Hypothalamus (tissue), 51 donors: ENCODE measurements around the gene CADM2.

Experiments used
- DNase-seq, 51 donors: peaks; one replicate each; lab custom pipeline; 2025; lab: John Stamatoyannopoulos, UW

CADM2 gene

DNA sequence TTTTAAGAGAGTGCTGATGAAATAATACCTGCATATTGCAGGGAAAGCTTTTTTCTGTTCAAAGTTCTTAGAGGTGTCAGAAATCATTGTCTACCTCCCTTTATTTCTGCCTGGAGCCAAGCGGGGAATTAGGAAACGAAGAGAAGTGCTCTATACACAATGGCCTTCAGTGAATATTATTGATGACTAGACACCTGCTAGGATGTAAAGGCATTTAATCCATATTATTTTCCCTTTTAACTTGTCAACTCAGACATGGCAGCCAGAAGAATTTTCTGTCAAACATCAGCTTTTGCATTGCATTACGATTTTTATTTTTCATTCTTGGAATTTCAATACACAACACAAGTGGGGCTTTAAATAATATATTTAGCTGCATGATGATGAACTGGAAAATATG is 24.7 kb downstream of the CADM2 start:
- no peak for DNase-seq

DNA sequence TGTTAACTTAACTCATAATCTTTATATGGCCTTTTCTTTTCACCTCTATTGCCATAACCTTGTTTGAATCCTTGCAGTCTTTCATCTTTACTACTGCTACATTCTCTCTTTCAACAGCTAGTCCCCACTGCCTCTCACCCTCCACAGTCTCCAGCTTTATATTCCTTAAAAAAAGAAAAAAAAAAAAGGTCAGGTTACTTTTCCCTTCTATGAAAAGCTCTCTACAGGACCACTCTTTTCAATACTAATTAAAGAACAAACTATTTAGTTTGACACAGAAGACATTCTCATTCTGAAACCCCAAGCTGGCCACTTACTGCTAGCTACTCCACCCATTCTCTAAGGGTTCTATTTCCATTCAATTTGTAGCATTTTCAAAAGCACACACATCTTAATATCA is 25.6 kb downstream of the CADM2 start:
- DNase-seq = no peak

DNA sequence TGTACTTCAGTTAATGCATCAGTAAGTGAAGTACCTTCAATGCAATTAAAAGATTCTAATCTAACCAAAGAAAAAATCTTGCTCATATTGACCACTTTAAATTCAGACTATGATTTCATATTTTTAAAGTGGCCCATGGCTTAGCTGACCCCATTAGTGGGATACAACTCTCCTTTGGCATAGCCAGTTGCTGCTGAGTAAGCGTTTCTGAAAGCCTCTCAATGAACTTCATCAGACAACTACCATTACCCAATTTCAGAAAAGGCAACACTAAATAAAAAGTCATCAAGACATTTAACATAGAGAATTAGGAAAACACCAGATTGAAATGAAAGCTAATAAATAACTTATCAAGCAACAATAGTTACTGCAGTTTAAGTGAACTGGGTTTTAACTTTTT is 27.0 kb downstream of the CADM2 start:
- no peak for DNase-seq

DNA sequence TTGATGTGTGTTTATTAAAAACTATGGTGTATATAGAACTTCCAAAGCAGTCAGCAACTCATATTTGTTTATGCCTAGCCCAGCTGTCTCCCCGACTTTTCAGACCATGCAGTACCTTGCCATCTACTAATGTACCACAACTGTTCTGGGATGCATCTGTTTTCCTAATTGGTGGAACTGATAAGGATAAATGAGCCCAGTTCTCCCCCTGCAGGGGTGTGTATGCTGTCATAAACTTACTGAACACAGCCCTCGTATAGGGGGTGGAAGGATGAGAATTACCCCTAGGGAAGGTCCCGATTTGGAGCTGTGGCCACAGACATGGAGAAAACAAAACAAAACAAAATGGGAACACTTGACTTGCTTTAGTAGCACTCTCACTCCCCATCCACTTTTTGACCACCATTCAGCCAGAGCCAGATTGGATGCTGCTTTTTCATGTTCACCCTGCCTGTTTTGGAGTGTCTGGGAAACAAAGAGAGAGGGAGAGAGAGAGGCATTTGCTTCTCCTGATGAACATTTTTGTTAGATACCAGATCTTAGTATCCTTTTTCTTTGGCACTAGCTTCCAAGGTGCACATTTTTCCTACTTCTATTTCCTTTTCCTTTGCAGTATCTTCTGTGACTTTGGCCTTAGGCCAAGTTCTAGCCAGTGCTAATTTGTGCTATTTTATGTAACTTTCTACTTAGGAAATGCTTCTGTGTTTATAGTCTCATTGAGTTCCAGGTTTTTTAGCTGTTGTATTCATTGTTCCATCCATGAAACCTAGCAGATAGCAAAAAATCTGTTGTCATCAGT is 29.1 kb downstream of the CADM2 start:
- DNase-seq = peak in 3 of 51 donors; percentile 15 to 45 (median 18)

DNA sequence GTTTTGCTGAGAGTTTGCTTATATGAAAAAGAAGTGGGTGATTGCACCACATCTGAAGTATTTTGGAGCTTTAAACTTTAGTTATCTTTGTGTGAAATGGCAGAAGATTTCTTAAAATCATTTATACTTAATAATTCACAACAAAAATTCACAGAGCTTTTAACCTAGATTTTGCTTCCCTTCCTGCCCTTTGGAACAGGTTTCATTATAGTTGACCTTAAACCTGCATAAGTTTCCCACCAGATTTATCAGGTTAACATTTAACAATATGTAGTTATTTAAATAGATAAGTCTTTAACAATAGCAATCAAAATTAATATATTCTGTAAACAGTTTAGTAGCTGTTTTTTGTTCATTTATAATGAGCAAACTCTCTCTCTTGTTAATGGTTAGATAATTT is 30.3 kb downstream of the CADM2 start:
- no peak for DNase-seq

DNA sequence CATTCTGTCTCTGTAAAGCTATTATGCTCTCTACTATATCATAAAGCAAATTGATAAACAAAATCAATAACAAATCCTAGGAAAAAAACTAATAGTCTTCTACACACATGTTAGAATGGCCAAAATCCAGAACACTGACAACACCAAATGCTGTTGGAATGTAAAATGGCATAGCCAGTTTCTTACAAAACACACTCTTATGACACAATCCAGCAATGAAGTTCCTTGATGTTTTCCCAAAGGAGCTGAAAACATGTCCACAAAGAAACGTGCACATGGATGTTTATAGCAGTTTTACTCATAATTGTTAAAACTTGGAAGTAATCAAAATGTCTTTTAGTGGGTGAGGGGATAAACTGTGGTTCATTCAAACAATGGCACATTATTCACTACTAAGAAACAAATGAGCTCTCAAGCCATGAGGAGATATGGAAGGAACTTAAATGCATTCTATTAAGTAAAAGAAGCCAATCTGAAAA is 32.7 kb downstream of the CADM2 start:
- DNase-seq = no peak

DNA sequence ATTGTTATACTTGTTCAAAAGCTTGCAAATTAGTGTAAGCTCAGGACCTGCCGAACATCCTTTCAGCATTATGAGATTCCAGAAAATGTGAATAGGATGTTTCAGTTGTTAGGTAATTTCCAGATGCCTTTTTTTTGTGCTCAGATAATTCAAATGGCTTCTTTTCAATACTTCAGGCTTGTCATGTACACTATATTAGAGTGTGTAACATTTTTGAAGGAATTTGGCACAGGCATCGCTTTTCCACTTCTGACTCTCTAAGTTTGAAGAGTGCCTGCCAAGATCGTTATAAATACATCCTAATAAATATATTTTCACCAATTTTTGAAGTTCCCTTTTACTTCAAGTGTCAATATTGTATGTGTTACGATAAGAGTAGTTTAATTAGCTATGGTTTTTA is 35.2 kb downstream of the CADM2 start:
- DNase-seq = no peak

DNA sequence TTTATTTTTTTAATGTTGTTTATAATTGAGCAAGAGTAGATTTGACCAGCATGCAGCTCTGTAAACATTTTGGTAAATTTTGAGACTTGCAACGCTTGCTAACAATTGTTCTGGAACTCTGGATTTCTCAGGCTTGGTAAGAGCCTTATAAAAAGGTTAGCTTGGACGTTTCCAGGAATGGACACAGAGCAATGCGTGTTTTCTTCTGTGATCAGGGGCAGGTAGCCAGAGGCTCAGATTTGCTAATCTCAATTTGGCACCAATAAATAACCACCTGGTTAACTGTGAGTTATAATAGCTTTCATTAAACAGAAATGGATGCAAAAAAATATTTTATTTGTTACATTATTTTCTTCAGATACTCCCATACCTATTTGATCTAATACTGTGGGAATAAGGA is 39.8 kb downstream of the CADM2 start:
- DNase-seq = no peak

DNA sequence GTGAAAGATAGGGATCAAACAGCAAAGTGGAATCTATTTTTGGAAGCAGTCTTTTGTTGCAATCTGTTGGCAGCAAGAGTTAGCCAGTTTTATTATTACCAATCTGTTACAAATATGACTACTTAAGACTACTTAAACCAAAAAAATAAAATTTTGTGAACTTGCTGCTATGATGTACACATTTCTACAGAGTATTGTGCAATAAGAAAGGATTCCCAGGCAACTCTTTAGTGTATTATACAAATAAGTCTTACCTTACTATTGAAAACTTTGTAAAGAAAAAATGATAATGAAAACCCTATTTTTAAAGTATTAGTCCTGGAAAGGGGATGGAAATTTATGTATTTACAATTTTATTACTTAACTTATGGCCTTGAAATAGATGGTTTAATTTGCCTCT is 44.7 kb downstream of the CADM2 start:
- DNase-seq = no peak

DNA sequence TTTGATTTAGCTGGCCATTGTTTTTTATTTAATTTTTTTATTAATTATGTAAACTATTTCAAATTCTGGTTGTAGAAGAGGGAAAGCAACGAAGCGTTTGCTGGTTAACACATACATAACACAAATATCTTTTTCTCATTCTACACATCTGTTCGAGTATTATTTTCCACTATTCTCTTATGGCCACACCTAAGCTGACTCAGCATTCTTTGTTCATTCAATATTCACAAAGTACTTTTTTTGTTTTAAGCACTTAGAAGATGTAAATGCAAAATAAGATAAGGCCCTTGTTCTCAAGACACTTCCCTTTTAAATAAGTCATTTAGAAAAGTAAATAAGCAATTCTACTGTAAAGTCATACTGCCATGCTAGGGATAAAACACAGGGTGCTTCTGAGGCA is 45.4 kb downstream of the CADM2 start:
- no peak for DNase-seq

DNA sequence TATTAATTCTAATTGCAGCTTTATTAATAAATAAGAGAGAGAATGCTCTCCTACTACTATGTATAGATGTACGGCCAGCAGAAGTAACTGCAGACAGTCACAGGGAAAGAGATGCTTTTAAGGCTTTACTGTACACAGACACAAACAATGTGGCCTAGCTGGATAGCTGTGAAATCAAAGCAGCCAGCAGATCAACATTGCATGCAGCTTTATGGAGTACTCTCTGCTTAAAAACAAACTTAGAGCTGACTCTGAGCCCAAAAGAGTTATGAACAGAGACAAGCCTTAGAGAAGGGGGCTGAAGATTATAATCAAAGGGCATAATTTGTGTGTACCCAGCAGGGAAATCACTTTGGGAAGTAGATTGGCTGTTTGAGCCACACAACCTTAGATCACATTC is 47.2 kb downstream of the CADM2 start:
- no peak for DNase-seq

DNA sequence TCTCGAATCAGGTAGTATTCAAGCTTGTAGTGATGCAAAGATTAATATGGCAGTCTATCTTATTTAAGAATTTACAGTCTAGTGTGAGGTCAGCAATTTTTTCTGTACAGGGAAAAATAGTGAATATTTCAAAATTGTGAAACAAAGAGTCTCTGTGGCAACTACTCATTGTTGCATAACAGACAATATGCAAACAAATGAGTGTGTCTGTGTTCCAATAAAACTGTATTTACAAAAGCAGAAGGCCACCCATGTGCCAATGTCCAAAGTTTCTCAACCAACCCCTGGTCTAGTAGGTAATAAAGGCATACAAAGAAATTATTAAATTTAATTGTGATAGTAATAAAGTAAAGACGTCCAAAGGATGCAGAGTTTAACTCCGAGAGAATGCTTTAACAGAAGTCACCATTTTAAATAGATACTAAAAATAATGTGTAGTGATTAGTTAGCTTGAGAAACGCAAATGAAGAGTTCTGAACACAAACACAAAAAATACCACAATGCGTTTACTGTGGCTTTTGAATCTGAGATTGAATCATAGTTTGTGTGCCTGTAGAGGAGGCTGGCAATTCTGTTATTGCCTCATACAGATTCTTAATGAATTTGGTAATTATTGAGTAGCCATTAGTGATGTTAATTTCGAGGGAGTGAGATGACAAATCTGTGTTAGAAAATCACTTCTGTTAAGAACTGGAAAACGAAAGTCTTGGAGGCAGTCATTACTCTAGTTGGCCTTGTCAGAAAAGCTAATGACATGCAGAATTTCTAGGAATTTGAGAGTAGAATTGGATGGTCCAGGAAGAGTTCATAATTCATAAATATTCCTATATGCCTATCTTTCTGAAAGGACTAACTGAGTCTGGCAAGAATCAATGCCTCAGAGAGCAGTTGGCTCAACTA is 48.7 kb downstream of the CADM2 start:
- DNase-seq = no peak

DNA sequence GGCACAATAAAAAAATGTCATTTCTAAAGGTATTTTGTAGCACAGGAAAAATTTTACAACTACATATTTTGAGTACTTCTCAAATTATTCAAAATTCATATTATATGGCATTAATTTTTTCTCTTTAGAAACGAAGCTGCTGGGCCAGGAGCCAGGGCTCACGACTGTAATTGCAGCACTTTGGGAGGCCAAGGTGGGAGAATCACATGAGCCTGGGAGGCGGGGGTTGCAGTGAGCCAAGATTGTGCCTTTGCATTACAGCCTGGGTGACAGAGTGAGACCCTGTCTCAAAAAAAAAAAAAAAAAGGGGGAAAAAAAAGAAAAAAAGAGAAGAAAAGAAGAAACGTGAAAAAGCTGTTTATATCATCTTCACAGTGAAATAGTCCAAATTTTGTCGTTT is 62.0 kb downstream of the CADM2 start:
- no peak for DNase-seq

DNA sequence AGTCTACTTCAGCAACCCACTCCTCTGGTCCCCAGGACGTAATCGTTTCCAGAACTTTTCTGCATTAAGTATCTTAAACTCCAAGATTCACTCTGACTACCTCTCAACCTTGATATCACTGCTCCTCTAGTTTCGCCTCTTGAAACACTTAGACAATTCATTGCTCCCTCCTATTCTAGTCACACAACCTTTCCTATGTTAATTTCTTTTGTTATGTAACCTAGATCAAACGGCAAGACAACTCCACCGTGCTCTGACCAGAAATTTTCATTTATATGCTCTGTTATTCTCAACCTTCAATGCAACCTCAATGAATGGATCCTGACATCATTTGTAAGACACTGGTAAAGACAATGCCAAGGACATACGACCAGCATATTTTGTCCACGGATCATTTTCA is 71.3 kb downstream of the CADM2 start:
- DNase-seq = no peak

DNA sequence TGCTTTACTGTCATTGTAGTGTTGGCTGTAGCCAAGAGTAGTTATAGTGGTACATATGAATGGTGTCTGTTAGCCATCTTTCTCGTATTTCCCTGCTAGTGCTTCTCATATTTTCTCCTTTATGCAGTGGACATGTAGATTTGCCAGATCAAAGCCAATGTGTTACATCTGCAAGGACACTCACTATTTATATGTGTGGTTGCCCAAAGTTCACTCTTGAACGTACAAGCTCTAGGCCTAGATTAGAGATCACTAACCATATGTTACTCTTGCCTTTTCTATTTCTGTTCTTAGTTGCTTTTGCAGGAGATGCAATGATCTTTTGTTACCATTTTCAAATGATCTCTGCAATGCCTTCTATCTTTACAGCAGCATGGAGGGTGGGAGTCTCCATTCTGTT is 78.4 kb downstream of the CADM2 start:
- DNase-seq = no peak

DNA sequence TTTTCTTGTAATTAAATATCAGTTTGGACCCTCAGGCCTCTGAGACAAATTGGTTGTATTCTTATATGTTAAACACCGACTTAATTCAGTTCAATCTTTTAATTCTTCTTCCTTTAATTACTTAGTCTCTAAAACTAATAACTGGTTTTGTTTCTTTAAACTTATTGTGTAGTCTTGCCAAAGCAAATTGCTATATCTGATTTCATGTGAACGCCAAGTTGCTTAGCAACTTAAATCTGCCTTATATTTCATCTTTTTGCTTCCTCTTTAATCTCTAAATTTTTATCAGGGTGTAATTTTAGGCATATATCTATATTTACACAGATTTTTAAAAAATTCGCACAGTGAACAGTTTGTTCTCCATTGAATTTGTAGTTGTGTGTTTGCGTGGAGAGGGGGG is 82.2 kb downstream of the CADM2 start:
- DNase-seq = no peak

DNA sequence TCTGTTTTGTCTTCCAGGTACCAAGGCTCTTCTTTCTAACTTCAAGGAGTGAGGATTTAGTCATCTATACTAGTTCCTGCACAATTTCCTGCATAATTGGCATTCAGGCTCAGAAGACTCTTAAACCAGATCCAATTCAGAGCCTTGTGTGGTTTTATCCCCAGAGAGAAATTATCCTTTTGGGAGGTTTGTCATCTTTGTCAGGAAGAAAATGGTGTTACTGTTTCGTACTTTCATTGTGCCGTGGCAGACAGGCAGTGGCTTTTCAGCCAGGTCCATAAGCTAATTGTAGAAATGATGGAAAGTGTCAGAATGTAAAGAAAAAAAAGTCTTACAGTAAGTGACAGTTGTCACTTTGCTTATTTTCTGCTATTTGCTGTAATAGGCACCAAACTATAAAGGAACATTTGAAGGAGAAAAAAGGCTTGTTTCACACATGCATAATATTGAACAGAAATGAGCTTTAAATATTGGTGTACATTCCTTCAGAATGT is 82.8 kb downstream of the CADM2 start:
- no peak for DNase-seq

DNA sequence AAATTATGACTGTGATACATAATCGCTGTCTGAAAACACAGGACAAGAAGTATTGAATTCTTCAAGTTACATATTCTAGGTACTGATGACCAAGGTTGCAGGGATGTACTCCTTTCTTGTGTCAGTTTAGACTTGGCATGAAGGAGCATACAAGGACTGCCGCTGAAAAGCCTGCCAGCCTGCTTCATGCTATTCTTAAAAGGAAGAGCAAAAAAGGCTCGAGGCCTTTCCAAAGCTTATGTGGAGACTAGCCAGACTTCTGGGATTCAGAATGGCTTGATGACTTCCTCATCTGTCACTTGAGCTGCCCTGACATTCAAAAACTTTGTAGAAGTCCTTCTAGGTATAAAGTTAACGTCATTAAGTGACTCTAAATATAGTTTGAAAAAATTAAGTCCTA is 92.0 kb downstream of the CADM2 start:
- peak in 7 of 51 donors; percentile 1 to 9 (median 3) for DNase-seq

DNA sequence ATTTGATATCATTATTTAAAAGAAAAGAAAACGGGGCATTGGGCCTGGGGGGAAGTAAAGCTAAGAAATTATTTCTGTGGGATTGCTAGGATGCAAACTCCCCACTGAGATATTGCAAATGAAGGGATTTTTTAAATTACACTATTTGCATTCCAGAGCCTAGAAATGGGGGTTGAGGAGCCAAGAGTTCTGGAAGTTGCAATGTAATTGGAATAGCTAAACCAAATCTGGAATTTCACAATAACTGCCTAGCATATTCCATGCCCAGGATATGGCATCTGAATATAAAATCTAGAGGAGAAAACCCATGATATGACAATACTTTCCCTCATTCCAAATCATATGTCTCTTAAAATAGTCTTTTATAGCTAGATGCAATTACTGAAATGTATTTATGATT is 93.0 kb downstream of the CADM2 start:
- DNase-seq = no peak

DNA sequence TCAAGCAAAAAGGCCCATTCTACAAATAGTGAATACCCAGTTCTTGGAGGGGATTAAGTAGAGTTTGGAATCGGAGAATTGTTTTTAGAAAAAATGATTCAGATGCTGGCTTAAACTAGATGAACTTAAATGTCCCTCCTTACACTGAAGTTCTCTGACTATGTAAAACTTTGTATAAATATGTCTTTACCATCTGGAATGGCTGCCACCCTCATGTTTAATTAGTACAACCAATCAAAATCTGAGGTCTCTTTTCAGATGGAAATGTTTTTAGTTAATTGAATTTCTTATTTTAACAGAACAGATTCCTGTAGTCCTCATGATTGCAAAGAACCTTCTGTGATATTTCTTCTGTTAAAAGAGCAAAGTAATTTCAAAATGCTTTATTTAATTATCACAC is 94.8 kb downstream of the CADM2 start:
- no peak for DNase-seq

DNA sequence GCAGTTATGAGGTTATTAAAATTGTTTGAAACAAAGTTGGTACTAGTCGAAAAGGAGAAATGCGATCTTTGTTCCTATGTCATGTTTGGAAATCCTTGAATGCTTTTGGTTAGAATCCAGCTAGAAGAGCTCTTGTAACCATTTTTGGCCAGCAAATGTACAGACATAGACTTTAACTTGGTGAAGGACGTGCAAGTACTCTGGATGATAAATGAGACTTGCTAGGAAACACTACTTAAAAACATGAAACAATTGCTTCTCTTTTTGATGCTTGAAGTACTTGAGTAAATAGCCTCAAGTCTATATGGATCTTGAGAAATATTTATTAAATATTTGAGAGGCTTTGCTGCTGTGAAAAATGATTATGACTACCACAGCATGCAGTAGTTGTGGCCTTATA is 95.8 kb downstream of the CADM2 start:
- no peak for DNase-seq

DNA sequence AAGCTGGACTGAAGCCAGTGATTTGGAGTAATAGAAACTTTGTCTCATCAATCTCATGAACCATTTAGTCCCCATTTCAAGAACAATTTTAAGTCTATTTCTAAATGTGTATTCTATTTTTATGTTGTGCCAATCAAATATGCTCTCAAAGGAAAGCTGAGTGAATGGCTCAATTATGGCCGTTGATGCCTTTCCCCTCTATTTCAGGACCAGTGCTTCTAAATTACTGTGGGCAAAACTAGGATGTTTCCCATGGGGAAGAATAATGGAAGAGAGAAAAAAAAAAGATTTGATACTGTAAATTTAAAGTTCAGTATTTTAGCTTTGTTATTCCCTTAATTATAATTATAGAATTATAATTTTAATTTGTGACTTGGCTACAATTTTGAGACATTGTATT is 110.1 kb downstream of the CADM2 start:
- DNase-seq = no peak
